ENCODE data around the gene OR56A5.

Gene OR56A5, protein sequence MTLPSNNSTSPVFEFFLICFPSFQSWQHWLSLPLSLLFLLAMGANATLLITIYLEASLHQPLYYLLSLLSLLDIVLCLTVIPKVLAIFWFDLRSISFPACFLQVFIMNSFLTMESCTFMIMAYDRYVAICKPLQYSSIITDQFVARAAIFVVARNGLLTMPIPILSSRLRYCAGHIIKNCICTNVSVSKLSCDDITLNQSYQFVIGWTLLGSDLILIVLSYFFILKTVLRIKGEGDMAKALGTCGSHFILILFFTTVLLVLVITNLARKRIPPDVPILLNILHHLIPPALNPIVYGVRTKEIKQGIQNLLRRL

GRCh38 chr11:5968394-5968793, at the start of gene OR56A5:
Gene OR56A5, minus strand, starts transcription at chr11:5968494. Its CDS starts 0 bp downstream, at chr11:5968494.
- H3K4me1 Mint-ChIP-seq (ENCODE audit: low read depth): no peaks in the 10 kb centered on the region
- peaks cover 13% of the 10 kb centered on the region for H3K9me3 Mint-ChIP-seq
- peaks cover 32% of the 10 kb centered on the region for H3K27me3 Mint-ChIP-seq
- H3K27ac Mint-ChIP-seq: no peak within 1 kb of the TSS
- H3K4me3 Mint-ChIP-seq: no peak within 1 kb of the TSS
- no peaks in the 10 kb centered on the region for H3K36me3 Mint-ChIP-seq (ENCODE audit: low read depth)
- DNase-seq: no peak

- Mint-ChIP-seq H3K27ac (no peak overlapping the region), H3K4me3 (no peak overlapping the region), H3K27me3 (peaks cover 35% of the 10 kb centered on the region), H3K9me3 (peaks cover 9% of the 10 kb centered on the region), H3K4me1 (ENCODE audit: low read depth) (no peaks in the 10 kb centered on the region), H3K36me3 (ENCODE audit: low read depth) (no peaks in the 10 kb centered on the region)
- no peak for DNase-seq
Observed at GRCh38 chr11:6013042-6013441, 44.7 kb upstream of the OR56A5 start.

GRCh38 chr11:6012035-6012668, 43.9 kb upstream of the OR56A5 start:
- Mint-ChIP-seq H3K27ac (no peak overlapping the region), H3K36me3 (ENCODE audit: low read depth) (no peaks in the 10 kb centered on the region), H3K27me3 (peaks cover 35% of the 10 kb centered on the region), H3K9me3 (peaks cover 8% of the 10 kb centered on the region), H3K4me3 (no peak overlapping the region), H3K4me1 (ENCODE audit: low read depth) (no peaks in the 10 kb centered on the region)
- no peak for DNase-seq

- no peaks in the 10 kb centered on the region for H3K4me1 Mint-ChIP-seq (ENCODE audit: low read depth)
- no peak within 1 kb of the TSS for H3K27ac Mint-ChIP-seq
- DNase-seq: no peak
- H3K27me3 Mint-ChIP-seq: peaks cover 19% of the 10 kb centered on the region
- no peak within 1 kb of the TSS for H3K4me3 Mint-ChIP-seq
- H3K36me3 Mint-ChIP-seq (ENCODE audit: low read depth): no peaks in the 10 kb centered on the region
- no peaks in the 10 kb centered on the region for H3K9me3 Mint-ChIP-seq
Observed at GRCh38 chr11:6006846-6007245, 38.6 kb upstream of the OR56A5 start, which contains the start of gene OR56A4. Gene OR56A4, minus strand, starts transcription at chr11:6006946. Its CDS starts 3,954 bp downstream, at chr11:6002992.

DNA sequence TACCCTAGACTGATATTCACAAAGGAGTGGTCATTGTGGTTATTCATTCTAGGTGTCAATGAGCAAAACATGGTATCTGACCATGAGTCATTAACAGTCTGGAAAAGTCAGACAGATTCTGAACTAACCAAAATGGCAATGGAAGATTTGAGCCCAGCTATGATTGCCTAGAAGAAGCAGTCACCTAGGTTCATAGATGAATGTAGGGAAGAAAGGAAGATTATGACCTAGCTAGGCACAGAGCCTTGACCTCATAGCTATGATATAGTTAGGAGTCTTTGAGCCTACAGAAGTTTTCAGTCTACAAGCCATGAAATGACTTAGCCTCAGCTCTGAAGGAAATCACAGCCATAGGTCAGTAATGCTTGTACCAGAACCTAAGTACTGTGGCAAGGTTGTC, 38.1 kb upstream of the OR56A5 start:
- no peak overlapping the region for H3K27ac Mint-ChIP-seq
- H3K27me3 Mint-ChIP-seq: peaks cover 14% of the 10 kb centered on the region
- no peaks in the 10 kb centered on the region for H3K4me1 Mint-ChIP-seq (ENCODE audit: low read depth)
- no peaks in the 10 kb centered on the region for H3K9me3 Mint-ChIP-seq
- H3K4me3 Mint-ChIP-seq: no peak overlapping the region
- no peak for DNase-seq
- H3K36me3 Mint-ChIP-seq (ENCODE audit: low read depth): no peaks in the 10 kb centered on the region

DNA sequence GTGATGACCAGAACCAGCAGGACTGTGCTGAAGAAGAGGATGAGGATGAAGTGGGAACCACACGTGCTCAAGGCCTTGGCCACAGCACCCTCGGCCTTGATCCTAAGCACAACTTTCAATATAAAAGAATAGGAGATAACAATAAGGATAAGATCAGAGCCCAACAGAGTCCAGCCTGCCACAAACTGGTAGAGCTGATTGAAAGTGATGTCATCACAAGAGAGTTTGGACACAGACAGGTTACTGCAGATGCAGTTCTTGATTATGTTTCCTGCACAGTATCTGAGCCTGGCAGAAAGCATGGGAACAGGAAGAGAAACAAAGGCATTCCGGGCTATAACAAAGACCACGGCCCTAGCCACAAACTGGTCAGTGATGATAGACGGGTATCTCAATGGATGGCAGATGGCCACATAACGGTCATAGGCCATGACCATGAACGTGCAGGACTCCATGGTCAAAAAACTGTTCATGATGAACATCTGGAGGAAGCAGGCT, 34.0 kb upstream of the OR56A5 start:
- no peak for DNase-seq
- Mint-ChIP-seq H3K9me3 (peaks cover 2% of the 10 kb centered on the region), H3K27ac (no peak overlapping the region), H3K27me3 (peaks cover 10% of the 10 kb centered on the region), H3K36me3 (ENCODE audit: low read depth) (no peaks in the 10 kb centered on the region), H3K4me1 (ENCODE audit: low read depth) (no peaks in the 10 kb centered on the region), H3K4me3 (no peak overlapping the region)

DNA sequence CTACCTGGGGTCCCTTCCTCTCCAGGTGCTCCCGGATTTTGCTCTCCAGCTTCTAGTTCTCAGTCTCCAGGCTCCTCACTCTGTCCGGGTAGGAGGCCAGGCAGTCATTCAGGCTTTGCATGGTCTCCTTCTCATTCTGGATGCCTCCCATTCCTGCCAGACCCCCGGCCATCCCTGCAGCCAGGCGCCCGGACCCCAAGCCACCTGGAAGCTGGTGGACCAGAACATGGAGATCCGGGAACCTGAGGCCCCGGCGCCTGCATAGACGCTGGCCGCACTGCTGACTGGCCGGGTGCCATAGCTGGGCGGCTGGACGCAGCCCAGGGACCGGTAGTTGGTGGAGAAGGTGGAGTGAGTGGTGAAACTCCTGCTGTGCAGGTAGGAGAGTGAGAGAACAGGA, 26.5 kb upstream of the OR56A5 start:
- Mint-ChIP-seq H3K36me3 (ENCODE audit: low read depth) (no peaks in the 10 kb centered on the region), H3K4me3 (no peak overlapping the region), H3K4me1 (ENCODE audit: low read depth) (no peaks in the 10 kb centered on the region), H3K9me3 (peaks cover 2% of the 10 kb centered on the region), H3K27me3 (peaks cover 19% of the 10 kb centered on the region), H3K27ac (no peak overlapping the region)
- no peak for DNase-seq

- no peaks in the 10 kb centered on the region for H3K36me3 Mint-ChIP-seq (ENCODE audit: low read depth)
- H3K27ac Mint-ChIP-seq: no peak overlapping the region
- no peak overlapping the region for H3K4me3 Mint-ChIP-seq
- no peaks in the 10 kb centered on the region for H3K9me3 Mint-ChIP-seq
- DNase-seq: no peak
- peaks cover 18% of the 10 kb centered on the region for H3K27me3 Mint-ChIP-seq
- no peaks in the 10 kb centered on the region for H3K4me1 Mint-ChIP-seq (ENCODE audit: low read depth)
Observed at GRCh38 chr11:5992604-5993251, 24.4 kb upstream of the OR56A5 start.

DNA sequence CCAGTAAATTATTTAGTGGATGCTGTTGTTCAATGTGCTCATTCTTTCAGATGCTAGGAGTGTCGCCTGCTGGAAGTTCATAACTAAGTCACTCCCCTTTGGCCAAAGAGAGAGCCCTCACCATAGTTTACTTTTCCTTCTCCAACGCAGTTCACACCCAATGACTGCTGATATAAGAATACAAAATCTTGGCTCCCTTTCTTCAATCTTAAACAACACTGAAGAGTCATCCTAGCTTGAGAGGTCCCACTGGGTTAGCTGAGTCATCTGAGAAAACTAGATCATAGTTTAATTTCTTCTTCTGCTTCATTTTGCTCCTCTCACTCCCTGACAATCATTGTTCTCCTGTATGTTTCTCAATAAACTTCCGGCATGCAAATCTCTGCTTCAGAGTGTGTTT, 23.9 kb upstream of the OR56A5 start:
- no peaks in the 10 kb centered on the region for H3K9me3 Mint-ChIP-seq
- no peak overlapping the region for H3K27ac Mint-ChIP-seq
- no peaks in the 10 kb centered on the region for H3K4me1 Mint-ChIP-seq (ENCODE audit: low read depth)
- H3K4me3 Mint-ChIP-seq: no peak overlapping the region
- no peak for DNase-seq
- no peaks in the 10 kb centered on the region for H3K36me3 Mint-ChIP-seq (ENCODE audit: low read depth)
- peaks cover 23% of the 10 kb centered on the region for H3K27me3 Mint-ChIP-seq

DNA sequence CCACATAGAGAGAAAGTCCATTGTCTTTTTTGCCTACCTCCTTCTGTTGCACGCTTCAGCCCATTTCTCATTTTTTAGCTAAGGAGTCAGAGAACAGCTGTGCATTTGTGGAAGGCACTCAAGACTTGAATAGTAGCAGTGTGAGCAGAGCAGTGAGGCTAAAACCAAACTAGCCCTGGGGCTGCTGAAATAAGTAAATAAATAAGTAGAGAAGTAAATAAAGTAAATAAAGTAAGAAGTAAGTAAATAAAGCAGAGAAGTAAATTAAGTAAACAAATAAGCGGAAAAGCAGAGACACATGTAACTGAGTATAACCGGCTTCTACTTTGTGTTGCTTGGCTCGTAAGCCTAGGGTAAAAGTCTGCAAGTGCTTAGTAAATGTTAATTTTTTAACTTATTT, 20.9 kb upstream of the OR56A5 start:
- Mint-ChIP-seq H3K27me3 (peaks cover 35% of the 10 kb centered on the region), H3K9me3 (no peaks in the 10 kb centered on the region), H3K4me3 (no peak overlapping the region), H3K36me3 (ENCODE audit: low read depth) (no peaks in the 10 kb centered on the region), H3K4me1 (ENCODE audit: low read depth) (no peaks in the 10 kb centered on the region), H3K27ac (no peak overlapping the region)
- no peak for DNase-seq

DNA sequence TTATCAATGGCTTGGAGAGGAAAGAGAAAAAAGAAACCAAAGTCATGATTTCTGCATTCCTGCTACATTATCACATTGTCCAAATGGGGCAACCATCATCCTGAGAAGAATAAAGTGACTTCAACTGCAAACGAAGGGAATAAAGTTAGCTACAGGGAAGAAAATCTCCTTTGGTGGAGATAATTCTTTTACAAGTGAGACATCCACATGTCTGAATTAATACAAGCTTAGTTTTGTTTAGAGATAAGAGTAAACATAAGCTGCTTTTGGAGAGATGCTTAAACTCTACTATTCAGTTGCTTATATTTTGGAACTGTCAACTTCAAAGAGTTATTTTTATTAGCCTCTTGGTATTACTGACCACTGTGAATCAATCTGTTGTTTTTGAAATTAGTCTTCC, 18.6 kb upstream of the OR56A5 start, which contains the start of gene OR52L1:
Gene OR52L1 (minus strand): TSS at position 101 of the 400 bp plus-strand sequence. CDS start 55 bp downstream, at position 46.
- no peak for DNase-seq
- Mint-ChIP-seq H3K4me1 (ENCODE audit: low read depth) (no peaks in the 10 kb centered on the region), H3K4me3 (no peak within 1 kb of the TSS), H3K27me3 (peaks cover 52% of the 10 kb centered on the region), H3K36me3 (ENCODE audit: low read depth) (no peaks in the 10 kb centered on the region), H3K27ac (no peak within 1 kb of the TSS), H3K9me3 (no peaks in the 10 kb centered on the region)

DNA sequence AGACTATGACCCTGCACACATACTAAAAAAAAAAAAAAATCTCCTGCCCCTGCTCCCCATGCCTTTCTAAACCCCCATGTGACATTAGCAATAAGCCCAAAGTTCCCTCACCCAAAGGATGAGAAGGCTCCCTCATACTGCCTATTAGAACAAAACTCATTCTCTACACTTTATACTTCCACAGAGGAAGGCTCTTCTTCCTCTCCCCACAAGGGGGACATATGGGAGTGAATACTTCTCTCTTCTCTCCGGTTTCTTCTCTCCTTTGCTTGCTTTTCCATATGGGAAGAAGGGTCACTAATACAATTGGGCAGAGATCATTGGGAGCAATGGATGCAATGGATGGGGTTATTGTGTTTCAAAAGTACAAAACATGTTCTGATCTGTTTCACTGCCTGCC, 15.1 kb upstream of the OR56A5 start:
- H3K9me3 Mint-ChIP-seq: peaks cover 3% of the 10 kb centered on the region
- H3K27ac Mint-ChIP-seq: no peak overlapping the region
- peaks cover 44% of the 10 kb centered on the region for H3K27me3 Mint-ChIP-seq
- no peak overlapping the region for H3K4me3 Mint-ChIP-seq
- no peak for DNase-seq
- H3K36me3 Mint-ChIP-seq (ENCODE audit: low read depth): no peaks in the 10 kb centered on the region
- no peaks in the 10 kb centered on the region for H3K4me1 Mint-ChIP-seq (ENCODE audit: low read depth)

DNA sequence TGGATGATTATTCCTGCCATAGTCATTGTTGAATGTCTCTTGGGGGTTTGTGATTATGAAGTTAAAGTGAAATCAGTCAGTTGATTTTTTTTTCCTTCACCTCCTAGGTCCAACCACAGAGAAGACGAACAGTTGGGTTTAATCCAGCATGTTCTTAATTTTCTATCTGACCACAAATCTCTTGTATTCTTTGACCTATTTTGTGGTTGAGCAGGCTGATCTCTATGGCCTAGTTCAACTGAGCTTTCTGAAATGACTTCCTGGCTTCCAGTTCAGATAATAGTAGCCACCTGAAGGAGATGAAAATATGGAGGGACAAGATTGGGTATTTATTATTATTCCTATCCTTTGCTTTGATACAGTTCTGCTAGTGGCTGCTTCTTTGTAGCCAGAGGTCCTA, 5.2 kb upstream of the OR56A5 start:
- Mint-ChIP-seq H3K9me3 (peaks cover 4% of the 10 kb centered on the region), H3K27me3 (peaks cover 12% of the 10 kb centered on the region), H3K36me3 (ENCODE audit: low read depth) (no peaks in the 10 kb centered on the region), H3K4me1 (ENCODE audit: low read depth) (no peaks in the 10 kb centered on the region), H3K4me3 (no peak overlapping the region), H3K27ac (no peak overlapping the region)
- no peak for DNase-seq

GRCh38 chr11:5967708-5968107, 586 bp downstream of the OR56A5 start:
- no peaks in the 10 kb centered on the region for H3K36me3 Mint-ChIP-seq (ENCODE audit: low read depth)
- H3K9me3 Mint-ChIP-seq: peaks cover 19% of the 10 kb centered on the region
- no peak for DNase-seq
- no peak overlapping the region for H3K4me3 Mint-ChIP-seq
- H3K27me3 Mint-ChIP-seq: peaks cover 32% of the 10 kb centered on the region
- H3K27ac Mint-ChIP-seq: no peak overlapping the region
- no peaks in the 10 kb centered on the region for H3K4me1 Mint-ChIP-seq (ENCODE audit: low read depth)

GRCh38 chr11:5966958-5967357, 1.3 kb downstream of the OR56A5 start:
- Mint-ChIP-seq H3K9me3 (peaks cover 23% of the 10 kb centered on the region), H3K27me3 (peaks cover 32% of the 10 kb centered on the region), H3K36me3 (ENCODE audit: low read depth) (no peaks in the 10 kb centered on the region), H3K4me3 (no peak overlapping the region), H3K27ac (no peak overlapping the region), H3K4me1 (ENCODE audit: low read depth) (no peaks in the 10 kb centered on the region)
- DNase-seq: no peak

All from activated T-cell treated with anti-CD3 and anti-CD28 coated beads, Interleukin-2, amount 50 U/mL, for 24 hours (primary cell).